OCI-LY7 (cell line): Measurements from ENCODE around the gene ABHD12.

Source experiments
- EZH2phosphoT487 ChIP-seq: fragments of 200-600 bp; sonication (generic); IDR thresholded peaks from 2 replicates; pipeline ENCODE4 v1.6.1; 2018; ENCODE audit warnings: low read depth, borderline replicate concordance, mild to moderate bottlenecking, mixed run types, antibody characterized with exemption, low read length, moderate library complexity, mixed read lengths
- TF ChIP-seq, protein P1 (sequence below): fragments of 200-600 bp; sonication (generic); conservative IDR thresholded peaks from 2 replicates; pipeline ENCODE4 v1.5.1; 2014; ENCODE audit warnings: mild to moderate bottlenecking, antibody characterized with exemption, low read length, moderate library complexity, mixed read lengths

DNA sequence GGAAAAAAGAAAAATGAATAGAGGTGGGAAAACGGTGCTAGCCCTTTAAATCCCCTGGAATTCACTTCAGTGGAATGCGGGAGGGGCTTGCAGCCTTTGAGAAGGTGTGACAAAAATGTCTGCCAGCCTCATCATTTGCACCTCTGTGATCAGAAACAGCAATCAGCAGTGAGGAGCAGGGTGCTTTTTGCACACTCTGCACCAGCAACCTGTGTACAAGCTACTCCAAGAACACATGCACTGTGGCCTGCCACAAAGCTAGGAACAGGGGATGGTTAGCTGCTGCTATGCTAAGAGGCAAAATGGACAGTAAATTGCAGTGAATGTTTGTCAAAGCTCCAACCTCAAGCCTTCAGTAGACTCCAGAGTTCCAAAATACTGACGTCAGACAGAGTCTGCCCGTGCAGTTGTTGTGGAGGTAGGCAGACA lies 46.5 kb upstream of the ABHD12 start:
- TF ChIP-seq, protein P1, sequence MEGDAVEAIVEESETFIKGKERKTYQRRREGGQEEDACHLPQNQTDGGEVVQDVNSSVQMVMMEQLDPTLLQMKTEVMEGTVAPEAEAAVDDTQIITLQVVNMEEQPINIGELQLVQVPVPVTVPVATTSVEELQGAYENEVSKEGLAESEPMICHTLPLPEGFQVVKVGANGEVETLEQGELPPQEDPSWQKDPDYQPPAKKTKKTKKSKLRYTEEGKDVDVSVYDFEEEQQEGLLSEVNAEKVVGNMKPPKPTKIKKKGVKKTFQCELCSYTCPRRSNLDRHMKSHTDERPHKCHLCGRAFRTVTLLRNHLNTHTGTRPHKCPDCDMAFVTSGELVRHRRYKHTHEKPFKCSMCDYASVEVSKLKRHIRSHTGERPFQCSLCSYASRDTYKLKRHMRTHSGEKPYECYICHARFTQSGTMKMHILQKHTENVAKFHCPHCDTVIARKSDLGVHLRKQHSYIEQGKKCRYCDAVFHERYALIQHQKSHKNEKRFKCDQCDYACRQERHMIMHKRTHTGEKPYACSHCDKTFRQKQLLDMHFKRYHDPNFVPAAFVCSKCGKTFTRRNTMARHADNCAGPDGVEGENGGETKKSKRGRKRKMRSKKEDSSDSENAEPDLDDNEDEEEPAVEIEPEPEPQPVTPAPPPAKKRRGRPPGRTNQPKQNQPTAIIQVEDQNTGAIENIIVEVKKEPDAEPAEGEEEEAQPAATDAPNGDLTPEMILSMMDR: no peak
- TF ChIP-seq EZH2phosphoT487: no peak
